SK-N-SH treated with all-trans-retinoic acid at 6 μM for 48 hours (cell line): ENCODE results near the gene ZFYVE28.

ENCODE experiments used
- ATAC-seq: fragments of 200-7000 bp; cut with Tn5 transposase; 3 replicates; pipeline ENCODE4 v1.9.1; 2020; ENCODE audit warnings: mild to moderate bottlenecking, moderate library complexity
- ARNTL ChIP-seq: fragments of 450-650 bp; formaldehyde crosslinking; IDR thresholded peaks from 2 replicates; pipeline ENCODE4 v1.5.0; 2020; ENCODE audit warnings: low read depth, mild to moderate bottlenecking, moderate library complexity, borderline replicate concordance
- BACH2 ChIP-seq: fragments of 250-450 bp; sonication (Bioruptor Pico); IDR thresholded peaks from 2 replicates; pipeline ENCODE4 v1.9.0; 2021; ENCODE audit warnings: mild to moderate bottlenecking, borderline replicate concordance
- CSDC2 ChIP-seq: fragments of 250-450 bp; sonication (Bioruptor Pico); IDR thresholded peaks from 2 replicates; pipeline ENCODE4 v1.5.0; 2020; ENCODE audit warnings: mild to moderate bottlenecking, moderate library complexity
- CSRNP3 ChIP-seq: fragments of 250-450 bp; sonication (Bioruptor Pico); IDR thresholded peaks from 2 replicates; pipeline ENCODE4 v1.5.1; 2021; ENCODE audit warnings: mild to moderate bottlenecking, moderate library complexity
- ESRRG ChIP-seq: fragments of 250-450 bp; sonication (Bioruptor Pico); IDR thresholded peaks from 2 replicates; pipeline ENCODE4 v1.6.1; 2021; ENCODE audit warnings: mild to moderate bottlenecking
- GLIS3 ChIP-seq: fragments of 250-450 bp; sonication (Bioruptor Pico); IDR thresholded peaks from 2 replicates; pipeline ENCODE4 v1.5.0; 2020; ENCODE audit warnings: mild to moderate bottlenecking, moderate library complexity
- ISL1 ChIP-seq: fragments of 250-450 bp; sonication (Bioruptor Pico); IDR thresholded peaks from 2 replicates; pipeline ENCODE4 v2.1.2; 2022; ENCODE audit warnings: mild to moderate bottlenecking, moderate library complexity
- OSR1 ChIP-seq: fragments of 250-450 bp; sonication (Bioruptor Pico); IDR thresholded peaks from 2 replicates; pipeline ENCODE4 v1.8.0; 2022; ENCODE audit warnings: moderate library complexity, mild to moderate bottlenecking, inconsistent platforms
- PATZ1 ChIP-seq: fragments of 250-450 bp; sonication (Bioruptor Pico); IDR thresholded peaks from 2 replicates; pipeline ENCODE4 v1.8.0; 2020; ENCODE audit warnings: mild to moderate bottlenecking, moderate library complexity, borderline replicate concordance
- POU6F1 ChIP-seq: fragments of 250-450 bp; sonication (Bioruptor Pico); IDR thresholded peaks from 2 replicates; pipeline ENCODE4 v1.8.0; 2021; ENCODE audit warnings: low read depth, mild to moderate bottlenecking, moderate library complexity, borderline replicate concordance
- PPARA ChIP-seq: fragments of 250-450 bp; sonication (Bioruptor Pico); IDR thresholded peaks from 2 replicates; pipeline ENCODE4 v1.5.0; 2020; ENCODE audit warnings: mild to moderate bottlenecking, borderline replicate concordance
- RARB ChIP-seq: fragments of 250-450 bp; sonication (Bioruptor Pico); IDR thresholded peaks from 2 replicates; pipeline ENCODE4 v1.8.0; 2021; ENCODE audit warnings: mild to moderate bottlenecking, moderate library complexity
- SNAI2 ChIP-seq: fragments of 250-450 bp; sonication (Bioruptor Pico); IDR thresholded peaks from 2 replicates; pipeline ENCODE4 v1.5.0; 2020; ENCODE audit warnings: mild to moderate bottlenecking, moderate library complexity
- TCF4 ChIP-seq: fragments of 250-450 bp; sonication (Bioruptor Pico); IDR thresholded peaks from 2 replicates; pipeline ENCODE4 v1.8.0; 2021; ENCODE audit warnings: mild to moderate bottlenecking, moderate library complexity, borderline replicate concordance
- TOX ChIP-seq: fragments of 250-450 bp; sonication (Bioruptor Pico); IDR thresholded peaks from 2 replicates; pipeline ENCODE4 v1.8.0; 2021; ENCODE audit warnings: mild to moderate bottlenecking, moderate library complexity, borderline replicate concordance
- TSHZ2 ChIP-seq: fragments of 250-450 bp; sonication (Bioruptor Pico); IDR thresholded peaks from 2 replicates; pipeline ENCODE4 v1.5.0; 2020; ENCODE audit warnings: mild to moderate bottlenecking, moderate library complexity
- ZC3H10 ChIP-seq: fragments of 250-450 bp; sonication (Bioruptor Pico); IDR thresholded peaks from 2 replicates; pipeline ENCODE4 v1.5.1; 2021; ENCODE audit warnings: mild to moderate bottlenecking, moderate library complexity
- ZFP3 ChIP-seq: fragments of 250-450 bp; sonication (Bioruptor Pico); IDR thresholded peaks from 2 replicates; pipeline ENCODE4 v1.5.0; 2020; ENCODE audit warnings: mild to moderate bottlenecking, moderate library complexity
- ZFP30 ChIP-seq: fragments of 450-650 bp; formaldehyde crosslinking; IDR thresholded peaks from 2 replicates; pipeline ENCODE4 v1.5.0; 2022; ENCODE audit warnings: mild to moderate bottlenecking, moderate library complexity
- ZNF70 ChIP-seq: fragments of 450-650 bp; formaldehyde crosslinking; IDR thresholded peaks from 2 replicates; pipeline ENCODE4 v1.5.0; 2020; ENCODE audit warnings: mild to moderate bottlenecking, moderate library complexity
- ZNF8 ChIP-seq: fragments of 450-650 bp; formaldehyde crosslinking; IDR thresholded peaks from 2 replicates; pipeline ENCODE4 v1.5.0; 2020; ENCODE audit warnings: mild to moderate bottlenecking, moderate library complexity

Gene ZFYVE28

GRCh38 chr4:2378898-2379297, 39.5 kb downstream of the ZFYVE28 start:
- no peak for ATAC-seq
- no peak for TF ChIP-seq ZFP30 (CRISPR knock-in tag)
- no peak for TF ChIP-seq PPARA (CRISPR knock-in tag)
- TF ChIP-seq TSHZ2 = no peak
- no peak for TF ChIP-seq SNAI2 (CRISPR knock-in tag)
- no peak for TF ChIP-seq OSR1 (CRISPR knock-in tag)
- no peak for TF ChIP-seq ARNTL (CRISPR knock-in tag)
- no peak for TF ChIP-seq BACH2
- TF ChIP-seq TCF4 (CRISPR knock-in tag) = no peak
- no peak for TF ChIP-seq ZNF70 (CRISPR knock-in tag)
- no peak for TF ChIP-seq PATZ1 (CRISPR knock-in tag)
- TF ChIP-seq TOX = no peak
- no peak for TF ChIP-seq ZFP3
- TF ChIP-seq CSDC2 (CRISPR knock-in tag) = no peak
- no peak for TF ChIP-seq GLIS3 (CRISPR knock-in tag)
- no peak for TF ChIP-seq ZNF8 (CRISPR knock-in tag)
- TF ChIP-seq RARB (CRISPR knock-in tag) = no peak
- TF ChIP-seq ZC3H10 (CRISPR knock-in tag) = no peak
- no peak for TF ChIP-seq ISL1 (CRISPR knock-in tag)
- TF ChIP-seq CSRNP3 = no peak
- TF ChIP-seq ESRRG (CRISPR knock-in tag) = no peak

- ATAC-seq = no peak
- TF ChIP-seq ZC3H10 (CRISPR knock-in tag) (no peak), PPARA (CRISPR knock-in tag) (no peak), TOX (no peak), RARB (CRISPR knock-in tag) (no peak), ZNF8 (CRISPR knock-in tag) (no peak), ISL1 (CRISPR knock-in tag) (no peak), ZFP3 (no peak), CSDC2 (CRISPR knock-in tag) (no peak), ESRRG (CRISPR knock-in tag) (no peak), POU6F1 (CRISPR knock-in tag) (no peak), CSRNP3 (no peak), GLIS3 (CRISPR knock-in tag) (no peak)
Measured at GRCh38 chr4:2378401-2378800, 40.0 kb downstream of the ZFYVE28 start.

GRCh38 chr4:2377241-2377640, 41.2 kb downstream of the ZFYVE28 start:
- ATAC-seq = no peak
- TF ChIP-seq ISL1 (CRISPR knock-in tag) = no peak
- no peak for TF ChIP-seq PPARA (CRISPR knock-in tag)
- no peak for TF ChIP-seq CSRNP3
- TF ChIP-seq TCF4 (CRISPR knock-in tag) = no peak
